HG02870 (cell line): ENCODE results near the gene SKP1.
"Not testable (repeated sequence)": the region's sequence is repeated elsewhere in the genome, so short reads cannot be mapped to it uniquely, and the experiment has no call there.

Experiments used
- ATAC-seq: cut with Tn5 transposase; IDR thresholded peaks from one replicate; pipeline ENCODE4 v1.9.1; 2021; ENCODE audit warnings: mild to moderate bottlenecking, moderate library complexity; ENCODE audit not compliant: unreplicated experiment

SKP1 gene

DNA sequence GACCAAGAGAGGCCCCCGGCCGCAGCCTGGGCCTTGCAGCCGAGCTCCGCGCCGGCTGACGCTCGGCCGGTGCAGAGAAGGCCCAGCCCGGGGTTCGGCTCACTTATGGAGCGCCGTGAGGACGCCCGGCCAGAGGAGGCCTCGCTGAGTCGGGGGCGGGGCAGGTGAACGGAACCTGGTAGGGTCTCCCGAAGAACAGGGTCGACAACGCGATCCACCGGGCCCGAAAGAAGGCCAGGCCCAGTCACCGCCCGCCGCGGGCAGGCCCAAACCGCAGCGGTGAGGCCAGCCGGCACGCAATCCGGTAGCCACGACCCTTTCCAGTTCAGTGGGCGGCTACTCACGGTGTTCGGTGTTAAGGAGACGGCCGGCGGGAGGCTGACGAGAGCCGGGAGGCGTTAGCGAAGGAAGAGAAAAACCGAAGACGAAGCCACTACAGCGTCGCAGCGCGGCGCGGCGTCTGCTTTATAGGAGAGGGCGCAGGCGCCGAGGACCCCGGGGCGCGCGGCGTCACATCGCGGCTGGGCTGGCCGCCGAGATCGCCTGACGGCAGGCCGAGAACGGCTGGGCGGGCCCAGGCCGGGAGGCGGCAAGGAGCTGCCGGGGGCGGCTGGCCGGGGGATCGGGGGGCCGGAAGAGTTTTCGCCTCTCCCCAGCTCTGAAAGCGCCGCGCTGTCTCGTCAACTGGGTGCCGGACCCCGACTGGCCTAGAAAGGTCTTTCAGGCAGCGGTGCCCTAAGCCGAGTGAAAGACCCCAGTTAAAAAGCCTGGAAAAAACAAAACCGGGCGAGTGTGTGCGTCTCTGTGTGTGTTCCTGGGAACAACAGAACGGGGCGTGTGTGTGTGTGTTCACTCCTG lies at the start of gene SKP1:
Gene SKP1, minus strand, starts transcription at position 440 of the 858 bp plus-strand sequence. CDS start 2,928 bp downstream, outside the sequence.
- peak; percentile 74 for ATAC-seq

DNA sequence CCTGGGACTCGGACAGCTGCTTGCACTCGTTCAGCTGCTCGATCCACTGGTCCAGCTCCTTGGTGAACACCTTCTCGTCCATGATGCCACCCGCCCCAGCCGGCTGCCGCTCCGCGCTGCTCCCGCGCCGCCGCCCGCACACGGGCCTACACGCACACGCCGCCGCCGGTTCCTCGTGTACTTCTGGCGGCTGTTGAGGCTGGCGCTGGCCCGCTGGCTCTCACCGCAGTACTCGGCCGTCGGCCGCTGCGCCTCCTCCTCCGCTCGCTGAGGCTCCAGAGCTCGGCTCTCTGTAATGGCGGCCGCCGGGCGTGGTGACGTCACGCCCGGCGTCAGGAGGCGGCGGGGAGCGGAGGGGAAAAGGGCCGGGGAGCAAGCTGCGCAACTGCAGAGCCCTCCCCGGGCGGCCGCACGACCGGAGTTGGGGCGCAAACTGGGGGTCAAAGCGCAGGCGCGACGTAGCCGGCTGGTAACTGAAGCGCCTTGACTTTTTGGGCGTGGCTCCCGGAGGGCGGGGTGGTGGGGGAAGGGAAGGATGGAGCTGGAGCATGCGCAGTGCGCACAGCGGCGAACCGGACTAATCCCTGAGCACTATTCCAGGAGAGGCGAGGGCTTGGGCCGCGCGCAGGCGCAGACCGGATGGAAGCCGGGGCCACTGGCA lies 49.2 kb upstream of the SKP1 start, which contains the start of gene PPP2CA:
Gene PPP2CA, minus strand, starts transcription at position 294 of the 661 bp plus-strand sequence. Its CDS starts 212 bp downstream, at position 82.
- peak; percentile 78 for ATAC-seq

DNA sequence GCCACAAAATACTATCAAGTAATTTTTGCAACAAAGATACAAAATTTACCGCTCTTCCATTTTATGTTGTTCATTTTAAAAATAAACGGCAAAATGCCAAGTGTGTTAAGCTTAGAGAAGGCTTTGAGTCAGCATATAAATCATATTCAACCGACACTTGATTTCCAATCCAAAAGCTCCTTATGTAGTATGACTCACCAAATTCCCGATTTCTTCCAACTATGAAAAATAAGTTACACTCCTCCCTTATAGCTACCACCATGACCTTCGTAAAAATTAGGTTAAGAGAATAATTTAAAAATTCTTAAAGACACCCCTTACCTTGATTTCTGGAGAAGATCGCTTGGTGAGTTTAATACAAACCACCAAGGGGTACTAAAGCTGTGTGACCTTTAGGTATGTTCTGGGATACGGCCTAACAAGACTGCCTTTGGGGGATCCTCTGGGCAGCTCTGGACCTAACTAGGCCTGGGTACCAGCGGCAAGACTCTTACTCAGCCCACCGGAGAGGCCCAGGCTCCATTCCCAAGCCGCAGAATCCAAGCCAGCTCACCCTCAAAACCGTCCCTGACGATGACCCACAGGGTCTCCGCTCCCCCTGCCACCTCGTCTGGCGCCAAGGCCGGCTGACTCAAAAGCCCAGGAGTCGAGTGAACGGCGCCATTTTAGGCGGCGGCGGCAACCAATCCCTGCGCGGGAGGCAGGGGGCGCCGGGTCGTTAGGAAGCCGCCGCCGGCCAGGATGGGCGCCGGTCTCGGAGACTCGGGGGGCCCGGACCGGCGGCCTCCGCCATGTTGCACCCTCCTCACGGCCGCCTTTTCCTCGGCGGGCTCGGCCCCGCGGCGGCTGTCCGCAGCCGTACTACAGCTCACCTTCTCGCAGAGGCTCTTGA lies 48.4 kb upstream of the SKP1 start:
- ATAC-seq: peak; percentile 31

DNA sequence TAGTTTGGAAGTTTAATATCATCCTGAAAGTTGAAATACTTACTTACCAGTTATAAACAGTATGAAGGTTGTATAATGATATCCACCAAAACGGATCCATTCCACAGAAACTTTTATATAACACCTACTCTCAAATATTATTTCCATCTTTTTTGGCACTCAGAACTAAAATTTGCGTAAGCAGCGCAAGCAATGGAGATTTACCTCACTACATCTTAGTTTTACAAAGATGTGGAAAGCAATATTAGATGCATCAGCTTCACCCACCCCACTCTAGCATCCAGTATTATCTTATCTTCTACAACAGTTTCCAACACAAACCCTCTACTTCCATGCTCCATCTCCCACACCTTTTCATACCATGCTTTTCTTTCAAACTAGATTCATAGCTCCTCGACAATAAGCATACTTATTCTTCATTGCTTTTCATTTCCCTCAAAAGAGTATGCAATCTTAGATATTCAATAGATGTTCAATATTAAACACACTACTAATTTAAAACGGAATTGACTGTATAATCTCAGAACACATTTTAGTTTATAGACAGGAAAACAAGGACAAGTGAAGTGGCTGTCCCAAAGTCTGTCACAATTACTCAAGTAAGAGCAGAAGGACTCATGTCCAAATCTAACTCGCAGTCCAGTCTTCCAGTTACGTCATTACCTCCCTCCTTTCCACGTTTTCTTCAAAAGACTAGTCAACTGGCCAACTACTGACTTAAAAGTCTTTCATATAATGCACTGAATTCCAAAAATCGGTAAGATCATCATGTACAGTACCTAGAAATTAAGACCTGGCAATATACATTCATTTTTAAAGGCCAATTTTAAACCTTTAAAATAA lies 46.9 kb upstream of the SKP1 start:
- ATAC-seq: no peak

DNA sequence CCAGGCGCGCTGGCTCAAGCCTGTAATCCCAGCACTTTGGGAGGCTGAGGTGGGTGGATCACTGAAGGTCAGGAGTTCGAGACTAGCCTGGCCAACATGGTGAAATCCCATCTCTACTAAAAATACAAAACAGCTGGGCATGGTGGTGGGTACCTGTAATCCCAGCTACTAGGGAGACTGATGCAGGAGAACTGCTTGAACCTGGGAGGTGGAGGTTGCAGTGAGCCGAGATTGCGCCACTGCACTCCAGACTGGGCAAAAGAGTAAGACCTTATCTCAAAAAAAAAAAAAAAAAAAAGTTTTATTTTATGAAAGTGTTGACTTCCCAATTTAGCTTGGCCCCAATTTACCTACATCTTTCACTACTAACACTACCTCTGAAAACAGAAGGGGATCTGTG lies 44.9 kb upstream of the SKP1 start:
- ATAC-seq: not testable (repeated sequence)

DNA sequence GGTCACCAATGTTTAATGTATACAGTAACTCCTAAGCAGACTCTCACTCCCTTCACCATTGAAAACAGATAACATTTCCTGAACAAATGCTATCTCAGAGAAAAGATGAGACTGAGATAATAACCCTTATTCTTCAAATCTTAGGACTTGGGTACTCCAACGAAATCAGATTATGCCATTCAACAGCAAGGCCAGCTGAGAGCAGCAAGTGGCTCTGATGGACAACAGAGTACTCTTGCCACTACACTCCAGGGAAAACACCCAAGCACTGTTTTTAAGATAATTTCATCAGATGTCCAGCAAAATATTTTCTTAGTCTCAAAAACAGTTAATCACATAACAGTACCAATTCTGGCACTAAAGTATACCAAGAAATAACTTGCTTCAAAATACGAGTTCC lies 39.0 kb upstream of the SKP1 start:
- no peak for ATAC-seq

DNA sequence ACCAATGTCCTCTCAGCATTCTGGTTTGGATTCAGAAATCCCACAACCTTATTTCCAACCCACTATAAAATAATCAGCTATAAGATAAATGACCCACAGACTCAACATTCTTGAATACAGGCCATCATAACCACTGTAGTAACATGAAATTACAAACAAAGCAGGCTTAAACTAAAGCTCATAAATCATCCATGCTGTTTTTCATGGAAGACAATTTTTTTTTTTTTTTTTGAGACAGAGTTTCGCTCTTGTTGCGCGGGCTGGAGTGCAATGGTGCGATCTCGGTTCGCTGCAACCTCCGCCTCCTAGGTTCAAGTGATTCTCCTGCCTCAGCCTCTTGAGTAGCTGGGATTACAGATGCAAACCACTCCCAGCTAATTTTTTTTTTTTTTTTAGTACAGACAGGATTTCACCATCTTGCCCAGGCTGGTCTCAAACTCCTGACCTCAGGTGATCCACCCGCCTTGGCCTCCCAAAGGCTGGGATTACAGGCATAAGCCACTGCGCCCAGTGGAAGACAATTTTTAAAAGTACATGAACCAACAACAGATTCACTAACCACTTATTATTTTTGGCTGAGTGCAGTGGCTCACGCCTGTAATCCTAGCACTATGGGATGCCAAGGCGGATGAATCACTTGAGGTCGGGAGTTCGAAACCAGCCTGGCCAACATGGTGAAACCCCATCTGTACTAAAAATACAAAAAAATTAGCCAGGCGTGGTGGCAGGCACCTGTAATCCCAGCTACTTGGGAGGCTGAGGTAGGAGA lies 34.7 kb upstream of the SKP1 start:
- not testable (repeated sequence) for ATAC-seq

DNA sequence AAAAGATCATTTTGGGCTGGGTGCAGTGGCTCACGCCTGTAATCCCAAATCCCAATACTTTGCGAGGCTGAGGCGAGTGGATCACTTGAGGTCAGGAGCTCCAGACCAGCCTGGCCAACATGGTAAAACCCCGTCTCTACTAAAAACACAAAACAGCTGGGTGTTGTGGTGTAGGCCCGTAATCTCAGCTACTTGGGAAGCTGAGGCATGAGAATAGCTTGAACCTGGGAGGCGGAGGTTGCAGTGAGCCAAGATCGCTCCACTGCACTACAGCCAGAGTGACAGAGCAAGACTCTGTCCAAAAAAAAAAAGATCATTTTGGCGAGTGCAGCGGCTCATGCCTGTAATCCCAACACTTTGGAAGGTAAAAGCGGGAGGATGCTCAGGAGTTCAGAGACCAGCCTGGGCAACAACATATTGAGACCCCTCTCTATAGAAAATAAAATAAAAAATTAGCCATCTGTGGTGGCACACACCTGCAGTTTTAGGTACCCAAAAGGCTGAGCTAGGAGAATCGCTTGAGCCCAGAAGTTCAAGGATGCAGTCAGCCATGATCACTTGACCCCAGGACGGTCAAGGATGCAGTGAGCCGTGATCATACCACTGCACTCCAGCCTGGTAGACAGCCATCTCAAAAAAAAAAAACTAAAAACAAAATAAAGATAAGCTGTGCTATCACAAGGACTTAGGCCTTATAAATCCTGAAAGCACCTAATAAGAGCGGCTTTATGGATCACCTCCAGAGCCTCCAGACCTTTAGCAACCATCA lies 32.9 kb upstream of the SKP1 start:
- ATAC-seq: no peak

DNA sequence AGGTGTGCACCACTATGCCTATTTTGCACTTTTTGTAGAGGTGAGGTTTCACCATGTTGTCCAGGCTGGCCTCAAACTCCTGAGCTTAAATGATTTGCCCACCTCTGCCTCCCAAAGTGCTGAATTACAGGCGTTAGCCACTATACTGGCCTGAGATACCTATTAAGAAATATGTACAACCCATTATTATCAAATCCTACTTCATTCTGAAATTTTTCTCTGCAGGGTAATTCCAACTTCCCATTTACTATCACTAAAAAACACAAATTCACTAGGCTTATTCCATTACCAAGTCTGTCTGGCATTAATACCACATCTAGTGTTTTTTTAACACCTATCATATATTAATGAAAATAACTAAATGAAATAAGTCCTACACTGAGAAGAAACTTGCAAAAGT lies 30.9 kb upstream of the SKP1 start:
- no peak for ATAC-seq

DNA sequence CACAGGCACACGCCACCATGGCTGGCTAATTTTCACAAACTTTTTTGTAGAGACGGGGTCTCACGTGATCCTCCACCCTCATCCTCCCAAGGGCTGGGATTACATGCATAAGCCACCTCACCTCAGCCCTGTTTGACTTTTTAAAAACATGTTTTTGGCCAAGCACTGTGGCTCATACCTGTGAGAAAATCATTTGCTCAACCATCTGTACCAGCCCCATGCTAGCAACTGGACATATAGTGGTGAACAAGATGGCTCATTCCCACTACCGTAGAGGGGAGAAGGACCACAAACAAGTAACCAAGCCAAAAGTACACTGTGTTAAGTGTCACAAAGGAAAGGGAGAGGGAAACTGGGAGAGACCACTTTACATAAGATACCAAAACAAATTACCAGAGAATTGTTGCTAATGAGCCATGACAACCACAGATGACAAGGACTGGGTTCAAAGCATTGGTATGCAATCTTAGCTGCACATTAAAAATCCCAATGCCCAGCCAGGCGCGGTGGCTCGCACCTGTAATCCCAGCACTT lies 29.9 kb upstream of the SKP1 start:
- no peak for ATAC-seq

DNA sequence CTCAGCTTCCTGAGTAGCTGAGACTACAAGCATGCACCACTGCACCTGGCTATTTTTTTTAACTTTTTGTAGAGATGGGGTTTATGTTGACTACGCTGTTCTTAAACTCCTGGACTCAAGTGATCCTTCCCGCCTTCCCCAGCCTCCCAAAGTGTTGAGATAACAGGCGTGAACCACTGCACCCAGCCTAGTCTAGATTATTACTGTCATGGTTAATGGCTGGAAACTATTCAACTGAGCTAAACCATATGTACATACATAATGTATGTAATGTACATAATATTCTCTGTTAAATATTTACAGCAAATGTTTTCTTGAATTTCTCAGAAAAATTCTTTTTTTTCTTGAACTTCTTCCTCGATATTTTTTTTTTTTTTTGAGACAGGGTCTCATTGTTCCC lies 27.8 kb upstream of the SKP1 start:
- ATAC-seq: no peak

DNA sequence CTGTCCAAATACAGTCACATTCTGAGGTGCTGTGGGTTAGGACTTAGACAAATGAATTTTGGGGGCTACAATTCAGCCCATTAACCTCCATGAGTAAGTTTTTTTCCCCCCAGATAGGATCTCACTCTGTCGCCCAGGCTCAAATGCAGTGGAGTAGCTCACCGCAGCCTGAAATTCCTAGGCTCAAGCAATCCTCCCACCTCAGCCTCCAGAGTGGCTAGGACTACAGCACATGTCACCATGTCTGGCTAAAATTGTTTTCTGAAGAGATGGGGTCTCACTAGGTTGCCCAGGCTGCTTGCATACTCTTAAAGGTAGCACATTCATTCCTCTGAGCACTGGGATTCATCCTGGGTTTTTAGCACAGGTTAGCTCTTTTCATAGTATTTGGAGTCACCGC lies 26.9 kb upstream of the SKP1 start:
- no peak for ATAC-seq

DNA sequence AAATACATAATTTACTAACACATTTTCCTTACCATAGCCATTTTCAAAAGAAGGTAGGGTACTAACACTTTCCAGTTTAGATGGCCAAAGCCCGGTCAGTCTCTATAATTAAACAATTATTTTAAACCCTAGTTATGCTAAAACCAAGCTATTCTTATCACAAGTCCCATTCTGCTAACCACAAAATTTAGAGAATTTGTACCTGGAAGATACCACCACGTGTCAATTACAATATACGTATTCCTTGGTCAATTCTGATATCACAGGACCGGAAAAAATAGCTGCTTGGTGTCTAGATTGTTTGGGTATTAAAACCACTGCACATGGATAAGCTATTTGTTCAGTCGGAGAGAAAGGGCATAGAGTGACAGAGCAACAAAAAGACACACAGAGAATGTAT lies 18.9 kb upstream of the SKP1 start:
- ATAC-seq: no peak

DNA sequence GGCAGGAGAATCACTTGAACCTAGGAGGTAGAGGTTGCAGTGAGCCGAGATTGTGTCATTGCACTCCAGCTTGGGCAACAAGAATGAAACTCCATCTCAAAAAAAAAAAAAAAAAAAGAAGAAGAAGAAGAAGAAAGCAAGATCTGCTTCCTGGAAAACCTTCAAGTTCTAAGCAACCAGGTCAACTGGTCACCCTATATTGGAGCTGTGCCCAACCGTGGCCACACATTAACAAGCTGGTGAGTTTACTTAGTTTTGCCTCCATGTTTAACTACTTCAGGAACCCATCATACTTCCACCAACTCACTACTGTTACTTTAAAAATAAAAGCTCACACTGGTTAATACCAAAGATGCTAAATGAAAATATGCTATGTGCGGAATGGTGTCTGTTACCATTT lies 12.3 kb upstream of the SKP1 start:
- ATAC-seq: no peak

DNA sequence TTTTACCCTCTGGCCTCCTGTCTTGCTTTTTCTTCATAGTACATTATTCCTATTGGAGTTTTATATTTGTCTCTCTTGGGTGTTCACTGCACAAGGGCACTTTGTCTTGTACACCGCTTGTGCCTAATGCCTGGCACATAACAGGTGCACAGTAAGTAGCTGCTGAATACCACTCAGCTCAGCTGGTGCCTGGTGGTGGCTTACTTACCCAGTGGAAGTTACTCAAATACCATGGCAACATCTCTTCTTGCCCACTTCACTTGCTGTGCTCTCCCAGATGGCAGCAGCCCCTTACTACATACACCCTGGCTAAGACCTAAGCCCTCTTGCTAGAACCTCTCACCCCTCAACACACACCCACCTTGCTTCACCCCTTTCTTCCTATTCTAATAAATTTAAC lies 11.3 kb upstream of the SKP1 start:
- ATAC-seq: no peak

DNA sequence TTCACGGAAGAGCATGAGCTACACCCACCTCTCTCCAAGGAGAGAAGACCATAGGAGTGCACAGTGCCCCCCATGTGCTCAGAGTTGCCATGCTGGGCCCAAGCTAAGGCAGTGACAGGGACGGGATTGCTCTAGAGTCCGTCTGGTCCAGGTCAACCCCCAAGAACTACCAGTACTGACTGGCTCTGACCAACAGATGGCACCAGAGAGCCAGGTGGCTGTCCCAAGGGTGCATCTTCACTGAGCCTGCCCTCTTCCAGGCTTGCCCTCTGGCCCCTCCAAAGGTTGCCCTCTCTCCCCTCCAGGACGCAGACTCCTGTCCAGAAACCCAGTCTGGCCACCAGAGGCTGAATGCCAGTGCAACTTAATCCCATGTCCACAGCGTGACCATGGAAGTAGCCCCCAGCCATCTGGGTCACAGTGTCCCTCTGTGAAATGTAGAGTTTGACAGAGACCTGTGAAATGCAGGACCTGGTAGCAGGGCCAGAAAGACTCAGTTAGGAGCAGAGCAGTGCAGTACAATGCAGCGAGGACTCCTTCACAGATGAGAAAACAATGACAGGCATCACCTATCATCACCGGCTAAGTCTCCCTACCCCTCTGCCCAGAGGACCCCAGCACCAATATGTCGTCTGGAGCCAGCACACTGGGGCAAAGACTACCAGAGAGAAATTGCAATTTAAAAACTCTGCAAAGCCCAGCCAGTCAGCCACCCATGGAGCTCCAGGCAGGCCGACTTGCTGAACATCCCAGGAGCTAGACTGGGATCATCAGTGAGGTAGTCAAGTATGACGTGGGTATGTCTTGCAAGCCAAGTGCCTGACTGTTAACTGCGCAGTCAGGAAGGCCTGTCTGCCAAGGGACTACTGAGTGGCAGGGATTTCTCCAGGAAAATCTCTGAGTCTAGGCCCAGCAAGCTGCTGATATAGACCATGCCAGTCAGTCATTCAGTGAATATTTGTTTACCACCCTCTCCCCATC lies 7.7 kb upstream of the SKP1 start:
- peak; percentile 86 for ATAC-seq

DNA sequence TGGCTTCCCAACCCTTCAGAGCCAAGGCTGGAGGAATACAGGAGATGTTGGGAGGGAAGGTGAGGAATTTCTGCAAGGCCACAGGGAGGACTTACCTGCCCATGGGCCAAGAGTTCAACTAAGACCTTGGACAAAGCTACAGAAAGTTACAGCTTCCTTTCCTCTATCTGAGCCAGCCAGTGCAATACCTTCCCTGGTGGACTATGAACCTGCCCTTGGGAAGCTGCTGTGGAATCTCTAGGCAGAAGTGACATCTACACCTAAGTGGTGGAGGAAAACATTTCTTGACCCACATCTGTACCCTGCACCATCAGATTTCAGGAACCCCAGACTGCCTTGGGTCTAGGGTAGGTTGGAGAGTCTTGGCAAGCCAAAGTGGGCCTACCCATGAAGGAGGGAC lies 6.7 kb upstream of the SKP1 start:
- ATAC-seq: no peak

DNA sequence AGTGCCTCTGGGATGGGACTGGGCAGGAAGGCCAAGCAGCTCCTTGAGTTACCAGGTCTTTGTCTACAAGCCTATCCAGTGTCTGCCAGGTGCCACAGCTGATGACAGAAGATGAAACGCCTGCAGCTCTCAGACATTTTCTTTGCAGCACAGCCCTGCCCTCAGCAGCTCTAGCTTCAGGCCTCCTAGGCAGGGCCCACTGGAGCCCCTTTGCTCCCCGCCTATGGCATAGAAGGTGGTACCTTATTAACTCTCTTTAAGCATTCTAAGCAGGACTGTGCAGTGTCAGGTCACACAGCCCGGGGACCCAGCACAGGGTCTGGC lies 1.3 kb upstream of the SKP1 start:
- ATAC-seq: no peak
